ENCODE results near the gene EXD3. TPM values are rescaled to one million over a fixed set of nuclear protein-coding genes. Genes with fewer than 3 reads are reported as not detected.

Gene EXD3
- total and polyA plus RNA-seq, 2 donors (not counting 1 experiment from before 2014, with no cell fraction given) = 2.6 to 13.0 TPM

DNA sequence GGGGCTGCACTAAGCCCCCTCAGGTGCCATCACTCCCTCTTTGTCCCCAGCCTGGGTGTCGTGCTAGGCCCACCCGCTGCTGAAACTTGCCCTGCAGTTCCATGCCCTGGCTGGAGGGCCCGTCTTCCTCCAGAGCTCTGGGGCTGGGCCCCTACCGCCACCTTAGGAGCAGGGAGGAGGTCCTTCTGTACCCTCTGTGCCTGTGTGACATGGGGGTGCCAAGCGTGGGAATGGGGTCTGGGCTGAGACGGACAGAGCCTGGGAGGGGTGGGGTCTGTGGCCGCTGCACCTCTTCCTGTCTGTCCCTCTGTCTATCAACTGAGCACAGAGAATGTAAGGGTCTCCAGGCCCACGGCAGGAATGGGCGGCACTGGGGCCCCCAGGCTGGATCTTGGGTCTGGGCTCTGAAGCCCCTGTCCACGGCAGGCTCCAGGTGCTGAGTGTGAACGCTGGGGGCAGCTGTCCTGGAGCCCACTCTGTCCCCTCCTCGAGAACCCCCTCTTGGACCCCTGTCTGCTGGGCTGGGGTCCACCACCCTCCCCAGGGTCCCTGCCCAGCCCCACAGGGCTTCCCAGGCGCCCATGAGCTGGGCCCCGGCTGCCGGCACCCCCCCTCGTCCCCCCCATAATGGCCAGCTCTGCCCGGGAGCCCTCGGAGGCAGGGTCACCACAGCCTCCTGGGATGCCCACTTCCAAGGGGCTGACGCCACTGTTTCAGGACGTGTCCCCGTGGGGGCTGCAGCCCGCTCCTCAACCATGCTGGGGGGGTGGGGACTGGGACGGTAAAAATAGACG is 105.0 kb downstream of the EXD3 start:
- Histone ChIP-seq H3K9ac (ENCODE audit: insufficient read depth, low read length) (no peak overlapping the region), H3K36me3 (ENCODE audit: control insufficient read depth, insufficient read depth, low read length) (no peaks in the 10 kb centered on the region), H2AFZ (ENCODE audit: low read length) (no peak overlapping the region), H3K27ac (ENCODE audit: insufficient read depth, low read length) (no peak overlapping the region), H3K4me1 (ENCODE audit: control insufficient read depth, extremely low read depth, insufficient read depth, low read length) (no peaks in the 10 kb centered on the region), H3K4me2 (ENCODE audit: extremely low read depth, insufficient read depth, low read length) (no peak overlapping the region), H4K20me1 (ENCODE audit: control insufficient read depth, extremely low read depth, insufficient read depth, low read length) (no peaks in the 10 kb centered on the region), H3K9me3 (ENCODE audit: control insufficient read depth, insufficient read depth, low read depth, low read length) (no peaks in the 10 kb centered on the region), H3K27me3 (ENCODE audit: control insufficient read depth, insufficient read depth, low read length) (no peaks in the 10 kb centered on the region), H3K4me3 (replicated peaks in 1 of 4; ENCODE audit: control extremely low read depth in 1 of 4, insufficient read depth in 1 of 4, low read depth in 3 of 4, low read length in 4 of 4) (no peak overlapping the region), H3K79me2 (ENCODE audit: control insufficient read depth, insufficient read depth, low read length) (no peaks in the 10 kb centered on the region)
- DNase-seq (ENCODE audit: low read depth in 2 of 2) = no peak
- TF ChIP-seq EZH2 (IDR thresholded peaks at IDR 0.05; ENCODE audit: low read length, missing control alignments) (no peak), CTCF (conservative IDR thresholded peaks at IDR 0.05 in 1 of 2, IDR thresholded peaks at IDR 0.05 in 1 of 2; ENCODE audit: low read depth in 1 of 2, low read length in 2 of 2) (no peak)

GRCh38 chr9:137317021-137317717 is 105.8 kb downstream of the EXD3 start:
- Histone ChIP-seq H3K79me2 (ENCODE audit: control insufficient read depth, insufficient read depth, low read length) (no peaks in the 10 kb centered on the region), H3K4me2 (ENCODE audit: extremely low read depth, insufficient read depth, low read length) (no peak overlapping the region), H3K27me3 (ENCODE audit: control insufficient read depth, insufficient read depth, low read length) (no peaks in the 10 kb centered on the region), H3K9ac (ENCODE audit: insufficient read depth, low read length) (no peak overlapping the region), H3K9me3 (ENCODE audit: control insufficient read depth, insufficient read depth, low read depth, low read length) (no peaks in the 10 kb centered on the region), H4K20me1 (ENCODE audit: control insufficient read depth, extremely low read depth, insufficient read depth, low read length) (no peaks in the 10 kb centered on the region), H2AFZ (ENCODE audit: low read length) (no peak overlapping the region), H3K4me3 (replicated peaks in 1 of 4; ENCODE audit: control extremely low read depth in 1 of 4, insufficient read depth in 1 of 4, low read depth in 3 of 4, low read length in 4 of 4) (no peak overlapping the region), H3K4me1 (ENCODE audit: control insufficient read depth, extremely low read depth, insufficient read depth, low read length) (no peaks in the 10 kb centered on the region), H3K36me3 (ENCODE audit: control insufficient read depth, insufficient read depth, low read length) (no peaks in the 10 kb centered on the region), H3K27ac (ENCODE audit: insufficient read depth, low read length) (no peak overlapping the region)
- DNase-seq (ENCODE audit: low read depth in 2 of 2) = no peak
- TF ChIP-seq EZH2 (IDR thresholded peaks at IDR 0.05; ENCODE audit: low read length, missing control alignments) (no peak), CTCF (conservative IDR thresholded peaks at IDR 0.05 in 1 of 2, IDR thresholded peaks at IDR 0.05 in 1 of 2; ENCODE audit: low read depth in 1 of 2, low read length in 2 of 2) (no peak)
